ENCODE measurements around the gene B4GALT6.

Gene B4GALT6

DNA sequence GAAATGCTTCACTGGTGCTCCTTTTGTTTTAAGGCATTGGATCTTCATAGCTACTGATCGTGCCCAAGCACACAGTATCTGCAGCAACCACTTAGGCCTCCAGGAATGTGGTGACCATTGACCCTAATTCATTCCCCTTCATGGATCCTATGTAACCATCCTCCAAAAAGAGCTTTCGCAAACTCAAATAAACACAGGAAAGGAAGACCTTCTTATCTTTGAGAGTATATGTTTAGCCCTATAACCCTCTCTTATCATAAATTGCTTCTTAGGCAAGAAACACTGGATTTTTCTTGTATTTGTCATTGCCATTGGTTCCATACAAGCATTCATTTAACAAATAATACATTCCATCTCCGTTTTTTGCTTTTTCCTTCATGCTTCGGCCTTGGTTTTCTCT, 96.9 kb downstream of the B4GALT6 start:
- TF ChIP-seq, protein P1, sequence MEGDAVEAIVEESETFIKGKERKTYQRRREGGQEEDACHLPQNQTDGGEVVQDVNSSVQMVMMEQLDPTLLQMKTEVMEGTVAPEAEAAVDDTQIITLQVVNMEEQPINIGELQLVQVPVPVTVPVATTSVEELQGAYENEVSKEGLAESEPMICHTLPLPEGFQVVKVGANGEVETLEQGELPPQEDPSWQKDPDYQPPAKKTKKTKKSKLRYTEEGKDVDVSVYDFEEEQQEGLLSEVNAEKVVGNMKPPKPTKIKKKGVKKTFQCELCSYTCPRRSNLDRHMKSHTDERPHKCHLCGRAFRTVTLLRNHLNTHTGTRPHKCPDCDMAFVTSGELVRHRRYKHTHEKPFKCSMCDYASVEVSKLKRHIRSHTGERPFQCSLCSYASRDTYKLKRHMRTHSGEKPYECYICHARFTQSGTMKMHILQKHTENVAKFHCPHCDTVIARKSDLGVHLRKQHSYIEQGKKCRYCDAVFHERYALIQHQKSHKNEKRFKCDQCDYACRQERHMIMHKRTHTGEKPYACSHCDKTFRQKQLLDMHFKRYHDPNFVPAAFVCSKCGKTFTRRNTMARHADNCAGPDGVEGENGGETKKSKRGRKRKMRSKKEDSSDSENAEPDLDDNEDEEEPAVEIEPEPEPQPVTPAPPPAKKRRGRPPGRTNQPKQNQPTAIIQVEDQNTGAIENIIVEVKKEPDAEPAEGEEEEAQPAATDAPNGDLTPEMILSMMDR (conservative IDR thresholded peaks at IDR 0.05; ENCODE audit: low read depth, low read length) = no peak
- Histone ChIP-seq H2AFZ (ENCODE audit: low read depth) (no peak overlapping the region), H3K4me2 (no peak overlapping the region), H3K4me1 (ENCODE audit: low read depth, poor library complexity, severe bottlenecking) (no peaks in the 10 kb centered on the region), H3K4me3 (IDR thresholded peaks at IDR 0.05; ENCODE audit: insufficient read depth, low read depth, low read length) (no peak overlapping the region), H3K36me3 (ENCODE audit: insufficient read depth) (no peaks in the 10 kb centered on the region), H3K27me3 (ENCODE audit: insufficient read depth, low read depth) (no peaks in the 10 kb centered on the region), H3K79me2 (ENCODE audit: insufficient read depth, low read depth) (no peaks in the 10 kb centered on the region), H4K20me1 (ENCODE audit: insufficient read depth) (no peaks in the 10 kb centered on the region), H3K27ac (no peak overlapping the region), H3K9ac (no peak overlapping the region)

DNA sequence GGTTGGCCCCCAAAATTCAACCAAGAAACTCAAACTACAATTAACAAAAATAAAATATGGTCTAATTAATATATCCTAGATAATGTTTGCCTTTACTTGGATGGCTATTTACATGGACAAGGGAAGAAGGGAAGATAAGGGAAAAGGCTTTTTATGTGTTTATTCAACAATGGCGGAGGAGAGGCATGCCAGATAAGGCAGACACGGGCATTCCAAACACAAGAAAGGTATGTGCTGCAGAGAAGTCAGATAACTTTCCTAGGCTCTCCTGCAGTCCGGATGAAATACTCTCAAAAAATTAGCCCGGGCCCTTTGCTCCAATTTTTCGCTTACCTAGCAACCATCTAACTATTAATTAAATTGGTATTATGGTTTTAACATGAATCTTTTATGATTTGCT, 97.8 kb downstream of the B4GALT6 start:
- TF ChIP-seq, protein P1 (conservative IDR thresholded peaks at IDR 0.05; ENCODE audit: low read depth, low read length) = no peak
- H3K36me3 ChIP-seq (ENCODE audit: insufficient read depth) = no peaks in the 10 kb centered on the region
- H3K27me3 ChIP-seq (ENCODE audit: insufficient read depth, low read depth) = no peaks in the 10 kb centered on the region
- no peaks in the 10 kb centered on the region for H4K20me1 ChIP-seq (ENCODE audit: insufficient read depth)
- no peak overlapping the region for H3K4me3 ChIP-seq (IDR thresholded peaks at IDR 0.05; ENCODE audit: insufficient read depth, low read depth, low read length)
- no peaks in the 10 kb centered on the region for H3K4me1 ChIP-seq (ENCODE audit: low read depth, poor library complexity, severe bottlenecking)
- no peak overlapping the region for H2AFZ ChIP-seq (ENCODE audit: low read depth)
- H3K9ac ChIP-seq = no peak overlapping the region
- no peak overlapping the region for H3K27ac ChIP-seq
- no peaks in the 10 kb centered on the region for H3K79me2 ChIP-seq (ENCODE audit: insufficient read depth, low read depth)
- H3K4me2 ChIP-seq = no peak overlapping the region

GRCh38 chr18:31585991-31586390, 98.4 kb downstream of the B4GALT6 start:
- Histone ChIP-seq H3K27me3 (ENCODE audit: insufficient read depth, low read depth) (no peaks in the 10 kb centered on the region), H3K27ac (no peak overlapping the region), H3K4me1 (ENCODE audit: low read depth, poor library complexity, severe bottlenecking) (no peaks in the 10 kb centered on the region), H4K20me1 (ENCODE audit: insufficient read depth) (no peaks in the 10 kb centered on the region), H3K36me3 (ENCODE audit: insufficient read depth) (no peaks in the 10 kb centered on the region), H3K79me2 (ENCODE audit: insufficient read depth, low read depth) (no peaks in the 10 kb centered on the region), H3K4me2 (no peak overlapping the region), H2AFZ (ENCODE audit: low read depth) (no peak overlapping the region), H3K9ac (no peak overlapping the region), H3K4me3 (IDR thresholded peaks at IDR 0.05; ENCODE audit: insufficient read depth, low read depth, low read length) (no peak overlapping the region)
- TF ChIP-seq, protein P1 (conservative IDR thresholded peaks at IDR 0.05; ENCODE audit: low read depth, low read length) = no peak

DNA sequence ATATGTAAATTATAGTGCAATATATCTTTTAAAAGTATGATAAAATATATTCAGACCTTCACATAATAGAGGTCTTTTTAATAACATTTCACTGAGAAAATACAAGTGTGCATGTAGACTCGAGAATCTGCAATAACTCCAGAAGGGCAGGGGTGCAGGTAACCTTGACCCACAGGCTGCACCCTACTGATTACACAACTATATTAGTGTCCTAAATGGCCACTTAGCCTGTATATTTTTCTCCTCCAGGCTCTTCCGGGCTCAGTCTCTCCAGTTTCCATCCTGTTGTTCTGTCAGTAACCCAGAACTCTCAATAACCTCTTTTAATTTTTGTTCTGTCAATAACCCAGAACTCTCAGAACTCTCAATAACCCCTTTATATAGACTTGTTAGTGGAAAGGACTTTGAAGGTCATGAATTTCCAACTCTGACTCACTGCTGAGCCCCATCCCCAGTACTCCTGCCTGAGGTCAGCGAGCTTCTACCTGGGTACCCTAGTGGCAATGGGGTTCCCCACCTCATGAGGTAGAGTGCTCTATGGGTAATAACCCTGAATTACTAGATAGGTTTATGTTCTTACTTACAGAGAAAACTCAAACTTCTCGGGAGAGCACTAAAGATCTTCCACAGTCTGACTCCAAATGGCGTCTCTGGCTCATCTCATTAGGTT, 101.1 kb downstream of the B4GALT6 start:
- Histone ChIP-seq H3K4me1 (ENCODE audit: low read depth, poor library complexity, severe bottlenecking) (no peaks in the 10 kb centered on the region), H2AFZ (ENCODE audit: low read depth) (no peak overlapping the region), H3K36me3 (ENCODE audit: insufficient read depth) (no peaks in the 10 kb centered on the region), H3K9ac (no peak overlapping the region), H4K20me1 (ENCODE audit: insufficient read depth) (no peaks in the 10 kb centered on the region), H3K27ac (no peak overlapping the region), H3K4me3 (IDR thresholded peaks at IDR 0.05; ENCODE audit: insufficient read depth, low read depth, low read length) (no peak overlapping the region), H3K27me3 (ENCODE audit: insufficient read depth, low read depth) (no peaks in the 10 kb centered on the region), H3K79me2 (ENCODE audit: insufficient read depth, low read depth) (no peaks in the 10 kb centered on the region), H3K4me2 (no peak overlapping the region)
- TF ChIP-seq, protein P1 (conservative IDR thresholded peaks at IDR 0.05; ENCODE audit: low read depth, low read length) = no peak

All from KMS-11 (cell line).